Hepatic stellate cell (primary cell): ENCODE results near the gene OSTM1.
"Not testable (repeated sequence)": the region's sequence is repeated elsewhere in the genome, so short reads cannot be mapped to it uniquely, and the experiment has no call there.

ENCODE experiments used
- DNase-seq: peaks from one replicate; pipeline ENCODE4 v3.0.0; 2011; ENCODE audit warnings: low spot score

The OSTM1 gene

DNA sequence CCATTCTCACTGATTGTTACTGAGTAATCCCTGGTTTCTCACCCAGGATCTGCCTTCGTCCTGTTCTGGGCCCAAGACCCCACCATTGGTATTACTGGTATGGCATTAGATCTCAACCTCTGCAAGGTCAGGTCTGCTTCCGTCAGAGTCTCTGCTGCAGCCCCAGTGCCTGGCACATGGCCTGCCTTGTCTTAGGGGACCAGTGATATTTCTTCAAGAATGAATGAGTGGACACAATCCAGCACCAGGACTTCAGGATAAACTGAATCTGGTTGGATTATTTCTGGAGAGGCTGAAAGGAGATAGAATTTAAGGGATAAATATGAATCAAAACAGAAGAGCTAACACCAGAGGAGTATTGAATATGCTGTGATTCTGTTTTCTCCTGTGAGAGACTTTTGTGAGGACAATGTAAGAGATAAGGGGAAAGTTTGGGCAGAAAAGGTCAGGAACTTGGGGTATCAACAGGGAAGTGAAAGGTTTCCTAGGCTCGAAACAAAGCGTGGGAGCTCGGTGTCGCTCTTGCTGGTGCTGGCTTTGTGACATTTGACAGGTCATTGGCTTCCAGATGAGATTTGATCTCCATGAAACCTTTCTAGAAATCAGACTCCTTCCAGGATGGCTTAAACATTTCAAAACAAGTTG, 53.9 kb downstream of the OSTM1 start:
- DNase-seq = no peak

DNA sequence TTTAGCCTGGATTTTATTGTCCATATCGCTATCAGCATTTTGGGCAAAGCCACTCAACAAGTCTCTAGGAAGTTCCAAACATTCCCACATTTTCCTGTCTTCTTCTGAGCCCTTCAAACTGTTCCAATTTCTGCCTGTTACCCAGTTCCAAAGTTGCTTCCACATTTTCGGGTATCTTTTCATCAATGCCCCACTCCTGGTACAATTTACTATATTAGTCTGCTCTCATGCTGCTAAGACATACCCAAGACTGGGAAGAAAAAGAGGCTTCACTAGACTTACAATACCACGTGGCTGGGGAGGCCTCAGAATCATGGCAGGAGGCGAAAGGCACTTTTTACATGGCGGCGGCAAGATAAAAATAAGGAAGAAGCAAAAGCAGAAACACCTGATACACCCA, 58.3 kb downstream of the OSTM1 start:
- DNase-seq = not testable (repeated sequence)

GRCh38 chr6:108013787-108014439, 60.6 kb downstream of the OSTM1 start:
- DNase-seq = no peak

DNA sequence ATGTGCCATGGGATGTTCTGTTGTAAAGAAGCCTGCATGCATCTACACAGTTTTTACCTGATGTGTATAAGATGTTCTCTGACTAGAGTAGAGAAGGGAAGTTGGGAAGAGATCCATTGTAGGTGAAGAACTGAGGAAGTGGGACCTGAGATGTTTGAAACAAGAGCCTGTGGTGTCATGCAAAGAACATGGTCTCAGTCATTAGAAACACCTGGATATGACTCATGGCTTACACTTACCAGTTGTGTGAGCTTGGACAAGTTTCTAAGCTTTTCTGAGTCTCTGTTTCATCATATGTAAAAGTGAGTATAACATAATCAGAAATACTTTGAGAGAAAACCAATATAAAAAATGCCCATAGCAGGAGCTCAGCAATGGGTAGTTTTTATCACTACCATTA, 64.6 kb downstream of the OSTM1 start:
- no peak for DNase-seq

GRCh38 chr6:108009258-108009657, 65.3 kb downstream of the OSTM1 start:
- DNase-seq = not testable (repeated sequence)

- no peak for DNase-seq
Observed at GRCh38 chr6:108008363-108008762, 66.2 kb downstream of the OSTM1 start.

DNA sequence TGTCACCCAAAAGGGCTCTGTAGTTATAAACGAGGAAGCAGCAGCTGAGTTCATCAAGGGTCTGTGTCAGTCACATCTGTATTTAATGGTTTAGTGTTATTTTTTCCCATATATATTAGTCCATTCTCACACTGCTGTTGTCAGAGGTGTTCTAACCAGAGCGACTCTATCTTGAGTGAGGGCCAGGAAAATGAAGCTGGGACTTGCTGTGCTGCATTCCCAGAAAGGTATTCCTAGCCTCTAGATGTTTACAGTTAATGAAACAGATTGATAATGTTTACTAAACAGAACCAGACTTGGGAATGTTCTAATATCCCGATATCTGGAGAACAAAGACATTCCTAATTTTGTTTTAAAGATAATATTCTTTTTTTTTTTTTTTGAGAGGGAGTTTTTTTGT, 68.6 kb downstream of the OSTM1 start:
- DNase-seq = no peak

GRCh38 chr6:108004861-108005260, 69.7 kb downstream of the OSTM1 start:
- no peak for DNase-seq

- DNase-seq = no peak
Observed at GRCh38 chr6:108002365-108003221, 71.9 kb downstream of the OSTM1 start.

DNA sequence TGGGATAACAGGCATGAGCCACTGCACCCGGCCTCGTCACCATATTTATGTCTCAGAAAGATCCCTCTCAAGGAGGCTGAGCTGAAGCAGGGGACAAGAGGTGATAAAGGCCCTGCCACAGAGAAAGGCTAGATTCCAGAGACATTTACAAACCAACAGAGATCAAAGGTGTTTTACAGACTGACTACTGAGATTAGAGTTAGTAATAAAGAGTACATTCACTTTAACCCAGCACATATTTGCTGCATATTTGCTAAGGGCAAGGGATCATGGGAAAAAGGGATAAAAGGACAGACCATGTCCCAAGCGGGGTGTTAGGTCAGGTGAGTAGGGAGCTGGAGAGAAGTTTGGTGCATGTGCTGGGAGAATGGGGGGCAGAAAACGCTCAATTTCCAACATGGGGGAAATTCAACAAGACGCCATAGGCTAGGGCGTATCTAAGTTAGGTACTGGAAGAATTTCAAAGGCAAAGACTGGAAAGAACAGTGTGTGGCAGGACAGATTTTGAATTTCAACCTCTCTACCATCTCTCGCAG, 72.8 kb downstream of the OSTM1 start:
- DNase-seq = no peak

DNA sequence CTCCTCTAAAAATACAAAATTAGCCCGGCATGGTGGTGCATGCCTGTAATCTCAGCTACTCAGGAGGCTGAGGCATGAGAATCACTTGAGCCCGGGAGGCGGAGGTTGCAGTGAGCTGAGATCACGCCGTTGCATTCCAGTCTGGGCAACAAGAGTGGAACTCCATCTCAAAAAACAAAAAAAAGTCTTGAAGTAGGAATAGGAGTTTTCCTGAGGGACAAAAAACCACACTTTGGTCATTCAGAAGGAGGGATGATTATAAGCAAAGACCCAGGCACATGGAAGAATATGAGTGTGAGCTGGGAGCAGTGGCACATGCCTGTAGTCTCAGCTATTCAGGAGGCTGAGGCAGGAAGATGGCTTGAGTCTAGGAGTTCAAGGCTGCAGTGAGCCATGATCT, 74.3 kb downstream of the OSTM1 start:
- not testable (repeated sequence) for DNase-seq

GRCh38 chr6:107999341-107999740, 75.2 kb downstream of the OSTM1 start:
- no peak for DNase-seq

GRCh38 chr6:107991772-107992550, 82.6 kb downstream of the OSTM1 start:
- no peak for DNase-seq
